MM.1S (cell line): Measurements from ENCODE around the gene RAB6B.

Experiments
- CTCF ChIP-seq: fragments of 300-600 bp; sonication (generic); IDR thresholded peaks from 2 replicates; pipeline ENCODE4 v1.5.1; 2016; ENCODE audit warnings: antibody characterized with exemption, low read length, mixed read lengths
- EZH2 ChIP-seq: fragments of 300-600 bp; sonication (generic); optimal IDR thresholded peaks from 2 replicates; pipeline ENCODE3; 2017; ENCODE audit warnings: low read depth, mild to moderate bottlenecking, antibody characterized with exemption, low read length, mixed read lengths

- TF ChIP-seq EZH2 (no peak), CTCF (no peak)
Measured at GRCh38 chr3:133830071-133830470, 65.6 kb downstream of the RAB6B start.
